Measurements from ENCODE around the gene PDE9A.
A peak's percentile ranks its signal among the peaks of the same experiment; 100 is the strongest.

PDE9A gene

GRCh38 chr21:42744520-42745445, 91.4 kb downstream of the PDE9A start:
- DNase-seq = no peak

- DNase-seq = no peak
Observed at GRCh38 chr21:42745511-42746239, 92.3 kb downstream of the PDE9A start.

- no peak for DNase-seq
Observed at GRCh38 chr21:42746240-42746592, 92.8 kb downstream of the PDE9A start.

- DNase-seq = peak in 6 of 14 donors; percentile 43 to 67 (median 57)
Observed at GRCh38 chr21:42746593-42747275, 93.3 kb downstream of the PDE9A start.

- peak in 4 of 14 donors; percentile 22 to 67 (median 54) for DNase-seq
Observed at GRCh38 chr21:42747276-42747701, 93.9 kb downstream of the PDE9A start.

- no peak for DNase-seq
Observed at GRCh38 chr21:42747746-42748351, 94.4 kb downstream of the PDE9A start.

- no peak for DNase-seq
Observed at GRCh38 chr21:42748620-42749176, 95.3 kb downstream of the PDE9A start.

GRCh38 chr21:42750737-42751530, 97.5 kb downstream of the PDE9A start:
- DNase-seq = no peak

- no peak for DNase-seq
Observed at GRCh38 chr21:42751866-42752265, 98.4 kb downstream of the PDE9A start.

- no peak for DNase-seq
Observed at GRCh38 chr21:42753804-42754203, 100.4 kb downstream of the PDE9A start.

- peak in 1 of 14 donors; percentile 67 for DNase-seq
Observed at GRCh38 chr21:42754270-42754933, 101.0 kb downstream of the PDE9A start.

- DNase-seq = no peak
Observed at GRCh38 chr21:42755031-42755665, 101.7 kb downstream of the PDE9A start.

GRCh38 chr21:42755766-42756579, 102.6 kb downstream of the PDE9A start:
- DNase-seq = no peak

GRCh38 chr21:42756580-42757250, 103.3 kb downstream of the PDE9A start:
- no peak for DNase-seq

GRCh38 chr21:42757422-42757821, 104.0 kb downstream of the PDE9A start:
- DNase-seq = no peak

GRCh38 chr21:42757826-42758655, 104.6 kb downstream of the PDE9A start:
- DNase-seq = no peak

GRCh38 chr21:42758721-42759593, 105.5 kb downstream of the PDE9A start:
- DNase-seq = peak in 1 of 14 donors; percentile 26

All from C1 segment of cervical spinal cord (tissue), 14 donors.